H9 (cell line): ENCODE data around the gene LRMDA. TPM values are rescaled to one million over a fixed set of nuclear protein-coding genes. Genes with fewer than 3 reads are reported as not detected.

ENCODE experiments used
- DNase-seq: peaks from one replicate; pipeline ENCODE4 v3.0.0-alpha.2; 2017
- H2AFZ ChIP-seq: one replicate; pipeline ENCODE4 v1.6.1; 2013; ENCODE audit warnings: mild to moderate bottlenecking, low read length, control low read depth, moderate library complexity
- H2AK5ac ChIP-seq: 2 replicates; pipeline ENCODE4 v1.6.1; 2013; ENCODE audit warnings: low read length, control low read depth, mixed read lengths; ENCODE audit not compliant: insufficient read length
- H2BK120ac ChIP-seq: one replicate; pipeline ENCODE4 v1.6.1; 2013; ENCODE audit warnings: low read depth, mild to moderate bottlenecking, low read length, control low read depth, inconsistent platforms; ENCODE audit not compliant: poor library complexity, severe bottlenecking
- H2BK12ac ChIP-seq: 2 replicates; pipeline ENCODE4 v1.6.1; 2013; ENCODE audit warnings: low read length, control low read depth, mixed read lengths, low read depth; ENCODE audit not compliant: insufficient read length
- H2BK15ac ChIP-seq: 2 replicates; pipeline ENCODE4 v1.6.1; 2013; ENCODE audit warnings: low read depth, low read length, control low read depth
- H2BK20ac ChIP-seq: one replicate; pipeline ENCODE4 v1.6.1; 2013; ENCODE audit warnings: low read depth, mild to moderate bottlenecking, low read length, control low read depth, inconsistent platforms; ENCODE audit not compliant: poor library complexity, severe bottlenecking
- H2BK5ac ChIP-seq: 2 replicates; pipeline ENCODE4 v1.6.1; 2013; ENCODE audit warnings: low read length, control low read depth, mixed read lengths; ENCODE audit not compliant: insufficient read length
- H3K14ac ChIP-seq: 2 replicates; pipeline ENCODE4 v1.6.1; 2013; ENCODE audit warnings: low read length, control low read depth; ENCODE audit not compliant: insufficient read depth
- H3K18ac ChIP-seq: 2 replicates; pipeline ENCODE4 v1.6.1; 2013; ENCODE audit warnings: low read depth, mild to moderate bottlenecking, mixed read lengths, low read length, control low read depth; ENCODE audit not compliant: insufficient read length
- H3K23ac ChIP-seq: 2 replicates; pipeline ENCODE4 v1.6.1; 2013; ENCODE audit warnings: low read length, control low read depth, mixed read lengths, low read depth; ENCODE audit not compliant: insufficient read length
- H3K23me2 ChIP-seq: 2 replicates; pipeline ENCODE4 v1.6.1; 2013; ENCODE audit warnings: low read depth, mild to moderate bottlenecking, mixed read lengths, low read length, control low read depth; ENCODE audit not compliant: insufficient read length, poor library complexity, severe bottlenecking
- H3K27ac ChIP-seq: 2 replicates; pipeline ENCODE4 v1.5.1; 2013; ENCODE audit warnings: low read length, control low read depth, mixed read lengths, low read depth; ENCODE audit not compliant: insufficient read length
- H3K27me3 ChIP-seq: 2 replicates; pipeline ENCODE4 v1.6.1; 2013; ENCODE audit warnings: low read length, control low read depth, inconsistent platforms; ENCODE audit not compliant: insufficient read depth
- H3K4ac ChIP-seq: 2 replicates; pipeline ENCODE4 v1.6.1; 2013; ENCODE audit warnings: low read depth, mild to moderate bottlenecking, control low read depth, inconsistent platforms, low read length, moderate library complexity
- H3K4me1 ChIP-seq: 2 replicates; pipeline ENCODE4 v1.6.1; 2013; ENCODE audit warnings: low read length, control low read depth, inconsistent platforms; ENCODE audit not compliant: insufficient read depth
- H3K4me2 ChIP-seq: 2 replicates; pipeline ENCODE4 v1.6.1; 2013; ENCODE audit warnings: low read length, control low read depth, mixed read lengths; ENCODE audit not compliant: insufficient read length, insufficient read depth
- H3K56ac ChIP-seq: 2 replicates; pipeline ENCODE4 v1.6.1; 2013; ENCODE audit warnings: low read depth, mild to moderate bottlenecking, mixed read lengths, low read length, control low read depth; ENCODE audit not compliant: insufficient read length
- H3K79me1 ChIP-seq: 2 replicates; pipeline ENCODE4 v1.6.1; 2013; ENCODE audit warnings: low read depth, mild to moderate bottlenecking, moderate library complexity, low read length, control low read depth, inconsistent platforms; ENCODE audit not compliant: insufficient read depth, poor library complexity, severe bottlenecking
- H3K79me2 ChIP-seq: 2 replicates; pipeline ENCODE4 v1.6.1; 2013; ENCODE audit warnings: low read length, control low read depth, inconsistent platforms; ENCODE audit not compliant: insufficient read depth
- H3K9ac ChIP-seq: 2 replicates; pipeline ENCODE4 v1.6.1; 2013; ENCODE audit warnings: low read length, control low read depth, mixed read lengths; ENCODE audit not compliant: insufficient read length; ENCODE audit errors: extremely low read depth
- H3K9me3 ChIP-seq: one replicate; pipeline ENCODE4 v1.6.1; 2013; ENCODE audit warnings: low read depth, low read length, inconsistent platforms; ENCODE audit not compliant: control insufficient read depth
- H3T11ph ChIP-seq: one replicate; pipeline ENCODE4 v1.6.1; 2013; ENCODE audit warnings: mild to moderate bottlenecking, low read length, control low read depth, inconsistent platforms
- H4K20me1 ChIP-seq: one replicate; pipeline ENCODE4 v1.6.1; 2013; ENCODE audit not compliant: control insufficient read depth, insufficient read length, insufficient read depth
- H4K5ac ChIP-seq: 2 replicates; pipeline ENCODE4 v1.6.1; 2013; ENCODE audit warnings: low read depth, mild to moderate bottlenecking, mixed read lengths, low read length, control low read depth; ENCODE audit not compliant: insufficient read length
- H4K8ac ChIP-seq: replicated peaks from 2 replicates; pipeline ENCODE4 v1.6.1; 2013; ENCODE audit warnings: low read length, control low read depth, mixed read lengths, low read depth; ENCODE audit not compliant: insufficient read length
- H4K91ac ChIP-seq: 2 replicates; pipeline ENCODE4 v1.6.1; 2013; ENCODE audit warnings: low read depth, mild to moderate bottlenecking, moderate library complexity, mixed read lengths, low read length, control low read depth; ENCODE audit not compliant: insufficient read length
- H3K27ac Mint-ChIP-seq, 3 experiments: 2 replicates in 2 of 3; 3 replicates in 1 of 3; pipeline ENCODE4 v1.8.0; 2020 to 2021; ENCODE audit warnings: mixed read lengths in 3 of 3, mild to moderate bottlenecking in 1 of 3, moderate library complexity in 1 of 3
- H3K27me3 Mint-ChIP-seq: 2 replicates; pipeline ENCODE4 v1.8.0; 2021; ENCODE audit warnings: low read depth, mild to moderate bottlenecking, moderate library complexity, mixed read lengths
- H3K36me3 Mint-ChIP-seq, 3 experiments: 2 replicates in 2 of 3; 3 replicates in 1 of 3; pipeline ENCODE4 v1.8.0; 2020 to 2021; ENCODE audit warnings: low read depth in 3 of 3, mixed read lengths in 3 of 3; ENCODE audit not compliant: insufficient read depth in 1 of 3
- H3K4me1 Mint-ChIP-seq, 2 experiments: 2 replicates each; pipeline ENCODE4 v1.8.0; 2020; ENCODE audit warnings: mixed read lengths in 2 of 2
- H3K4me3 Mint-ChIP-seq, 2 experiments: 2 replicates in 1 of 2; 3 replicates in 1 of 2; pipeline ENCODE4 v1.8.0; 2020 to 2021; ENCODE audit warnings: mild to moderate bottlenecking in 2 of 2, mixed read lengths in 2 of 2, moderate library complexity in 1 of 2
- H3K9me3 Mint-ChIP-seq, 2 experiments: 2 replicates in 1 of 2; 3 replicates in 1 of 2; pipeline ENCODE4 v1.8.0; 2020; ENCODE audit warnings: mild to moderate bottlenecking in 2 of 2, mixed read lengths in 2 of 2, moderate library complexity in 1 of 2
- CTCF ChIP-seq: fragments of 200-600 bp; sonication (generic); conservative IDR thresholded peaks from 3 replicates; pipeline ENCODE4 v1.8.0; 2021; ENCODE audit warnings: antibody characterized with exemption, mild to moderate bottlenecking
- WGBS: extraction: QIAGEN DNeasy Blood & Tissue Kit; methylation state at CpG from one replicate; pipeline ENCODE4 v1.1.7; 2013; ENCODE audit warnings: missing lambda C conversion rate, low lambda C conversion rate, mixed read lengths; ENCODE audit not compliant: insufficient read length; ENCODE audit errors: extremely low coverage; 5-methylcytosine and 5-hydroxymethylcytosine counted together
- total RNA-seq: library from RNA; stranded (reverse); gene quantifications from 2 replicates; pipeline ENCODE4 v1.2.1, GENCODE V29; 2021

The LRMDA gene
- total RNA-seq, 1 experiment from 2014 or later: 1.8 TPM

GRCh38 chr10:76540331-76540730 lies 1108.9 kb downstream of the LRMDA start:
- Mint-ChIP-seq H3K27me3 (no peaks in the 10 kb centered on the region), H3K9me3 (no peaks in the 10 kb centered on the region), H3K4me3 (no peak overlapping the region), H3K4me1 (no peaks in the 10 kb centered on the region; a peak in 1 of 4 replicates), H3K36me3 (no peaks in the 10 kb centered on the region), H3K27ac (no peak overlapping the region)
- H3K18ac ChIP-seq: no peak overlapping the region
- no peak overlapping the region for H2BK20ac ChIP-seq
- H3K4ac ChIP-seq: no peak overlapping the region
- no CpG with 5 or more reads among the region's 5 CpGs for WGBS
- no peak overlapping the region for H3K56ac ChIP-seq
- no peak overlapping the region for H2BK5ac ChIP-seq
- no peak overlapping the region for H2BK120ac ChIP-seq
- no peaks in the 10 kb centered on the region for H3K27me3 ChIP-seq
- H2AFZ ChIP-seq: no peak overlapping the region
- no peak overlapping the region for H4K5ac ChIP-seq
- no peak for DNase-seq
- H3K27ac ChIP-seq: no peak overlapping the region
- no peaks in the 10 kb centered on the region for H3K79me2 ChIP-seq
- no peak overlapping the region for H2BK12ac ChIP-seq
- H2AK5ac ChIP-seq: no peak overlapping the region
- no peaks in the 10 kb centered on the region for H3K23me2 ChIP-seq
- no peaks in the 10 kb centered on the region for H3K9me3 ChIP-seq
- H4K8ac ChIP-seq: no peak overlapping the region
- H3K4me2 ChIP-seq: no peak overlapping the region
- H3K9ac ChIP-seq: no peak overlapping the region
- H3K79me1 ChIP-seq: no peaks in the 10 kb centered on the region
- H4K91ac ChIP-seq: no peak overlapping the region
- H3T11ph ChIP-seq: no peak overlapping the region
- no peaks in the 10 kb centered on the region for H3K4me1 ChIP-seq
- TF ChIP-seq CTCF: no peak
- H4K20me1 ChIP-seq: no peaks in the 10 kb centered on the region
- H3K14ac ChIP-seq: no peak overlapping the region
- H2BK15ac ChIP-seq: no peak overlapping the region
- H3K23ac ChIP-seq: no peak overlapping the region
